Measurements from ENCODE around the gene RABGAP1.

DNA sequence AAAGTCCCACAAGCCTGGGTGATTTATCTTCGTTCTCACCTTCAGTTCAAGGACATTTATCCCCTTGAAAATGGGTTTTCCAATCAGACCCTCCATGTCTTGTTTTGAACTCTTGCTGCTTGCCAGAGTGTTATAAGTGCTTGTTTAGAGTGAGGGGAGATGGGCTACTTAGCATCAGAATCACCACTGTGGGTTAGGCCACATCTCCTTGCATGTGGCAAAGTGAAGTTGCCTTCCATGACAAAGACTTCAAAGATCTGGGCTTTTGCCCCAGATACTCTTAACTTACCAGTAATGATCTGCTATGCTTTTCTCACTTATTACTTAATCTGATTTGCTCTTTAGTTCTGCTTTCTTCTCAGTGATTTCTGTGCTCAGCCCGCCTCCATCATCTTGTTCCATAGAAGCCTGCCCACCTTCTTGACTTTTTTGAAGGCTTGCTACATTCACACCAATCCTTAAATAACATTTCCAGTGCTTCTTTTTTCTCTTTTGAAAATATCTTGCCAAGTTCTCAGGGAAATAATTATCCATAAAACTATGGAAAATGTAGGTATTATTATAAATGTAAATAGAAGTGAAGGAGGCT lies 131.7 kb downstream of the RABGAP1 start:
- TF ChIP-seq, protein P1, sequence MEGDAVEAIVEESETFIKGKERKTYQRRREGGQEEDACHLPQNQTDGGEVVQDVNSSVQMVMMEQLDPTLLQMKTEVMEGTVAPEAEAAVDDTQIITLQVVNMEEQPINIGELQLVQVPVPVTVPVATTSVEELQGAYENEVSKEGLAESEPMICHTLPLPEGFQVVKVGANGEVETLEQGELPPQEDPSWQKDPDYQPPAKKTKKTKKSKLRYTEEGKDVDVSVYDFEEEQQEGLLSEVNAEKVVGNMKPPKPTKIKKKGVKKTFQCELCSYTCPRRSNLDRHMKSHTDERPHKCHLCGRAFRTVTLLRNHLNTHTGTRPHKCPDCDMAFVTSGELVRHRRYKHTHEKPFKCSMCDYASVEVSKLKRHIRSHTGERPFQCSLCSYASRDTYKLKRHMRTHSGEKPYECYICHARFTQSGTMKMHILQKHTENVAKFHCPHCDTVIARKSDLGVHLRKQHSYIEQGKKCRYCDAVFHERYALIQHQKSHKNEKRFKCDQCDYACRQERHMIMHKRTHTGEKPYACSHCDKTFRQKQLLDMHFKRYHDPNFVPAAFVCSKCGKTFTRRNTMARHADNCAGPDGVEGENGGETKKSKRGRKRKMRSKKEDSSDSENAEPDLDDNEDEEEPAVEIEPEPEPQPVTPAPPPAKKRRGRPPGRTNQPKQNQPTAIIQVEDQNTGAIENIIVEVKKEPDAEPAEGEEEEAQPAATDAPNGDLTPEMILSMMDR (conservative IDR thresholded peaks at IDR 0.05 in 1 of 2, IDR thresholded peaks at IDR 0.05 in 1 of 2; ENCODE audit: extremely low read depth in 1 of 2, insufficient read depth in 1 of 2, low read depth in 1 of 2, low read length in 2 of 2): no peak
- TF ChIP-seq EZH2 (IDR thresholded peaks at IDR 0.05; ENCODE audit: borderline replicate concordance, low read length): no peak
